Loucy (cell line): Measurements from ENCODE around the gene NFATC3.
A peak's percentile ranks its signal among the peaks of the same experiment; 100 is the strongest.

ENCODE experiments used
- H2AFZ ChIP-seq: fragments of 200-600 bp; sonication (generic); 2 replicates; pipeline ENCODE4 v1.6.0; 2016; ENCODE audit warnings: antibody characterized with exemption, mild to moderate bottlenecking, low read length, moderate library complexity
- H3F3A ChIP-seq: fragments of 200-600 bp; 2 replicates; pipeline ENCODE4 v1.6.0; 2016; ENCODE audit warnings: antibody characterized with exemption, low read depth, mild to moderate bottlenecking
- H3K27me3 ChIP-seq: fragments of 200-600 bp; sonication (generic); 2 replicates; pipeline ENCODE4 v1.6.1; 2014; ENCODE audit warnings: low read length, mild to moderate bottlenecking; ENCODE audit not compliant: insufficient read depth, poor library complexity, severe bottlenecking
- H3K36me3 ChIP-seq: fragments of 200-600 bp; sonication (generic); 2 replicates; pipeline ENCODE4 v1.6.1; 2016; ENCODE audit warnings: low read length; ENCODE audit not compliant: insufficient read depth
- H3K4me1 ChIP-seq: fragments of 200-600 bp; sonication (generic); 2 replicates; pipeline ENCODE4 v1.5.1; 2014; ENCODE audit warnings: low read length, mild to moderate bottlenecking; ENCODE audit not compliant: insufficient read depth, poor library complexity, severe bottlenecking
- H3K4me2 ChIP-seq: fragments of 200-600 bp; sonication (generic); 2 replicates; pipeline ENCODE4 v1.6.0; 2014; ENCODE audit warnings: antibody characterized with exemption, low read length, low read depth, mild to moderate bottlenecking; ENCODE audit not compliant: poor library complexity, severe bottlenecking
- H3K4me3 ChIP-seq: fragments of 200-600 bp; sonication (generic); 2 replicates; pipeline ENCODE4 v1.5.1; 2014; ENCODE audit warnings: low read length, mild to moderate bottlenecking, mixed read lengths; ENCODE audit not compliant: poor library complexity, severe bottlenecking
- H3K79me2 ChIP-seq: fragments of 200-600 bp; sonication (generic); 2 replicates; pipeline ENCODE4 v1.6.1; 2014; ENCODE audit warnings: low read length; ENCODE audit not compliant: insufficient read depth
- H3K9ac ChIP-seq: fragments of 200-600 bp; sonication (generic); 2 replicates; pipeline ENCODE4 v1.6.0; 2014; ENCODE audit warnings: mild to moderate bottlenecking, low read depth, low read length, moderate library complexity; ENCODE audit not compliant: poor library complexity, severe bottlenecking
- H3K9me2 ChIP-seq: fragments of 200-600 bp; sonication (generic); replicated peaks from 2 replicates; pipeline ENCODE4 v1.6.1; 2016; ENCODE audit warnings: low read depth, low read length, mixed read lengths
- H3K9me3 ChIP-seq: fragments of 200-600 bp; sonication (generic); 2 replicates; pipeline ENCODE4 v1.6.1; 2014; ENCODE audit warnings: mild to moderate bottlenecking, antibody characterized with exemption, low read length, low read depth; ENCODE audit not compliant: insufficient read depth
- H4K20me1 ChIP-seq: fragments of 200-600 bp; sonication (generic); 2 replicates; pipeline ENCODE4 v1.6.0; 2014; ENCODE audit warnings: antibody characterized with exemption, low read length, mild to moderate bottlenecking; ENCODE audit not compliant: insufficient read depth, poor library complexity, severe bottlenecking
- EZH2phosphoT487 ChIP-seq: fragments of 200-600 bp; IDR thresholded peaks from 2 replicates; pipeline ENCODE4 v1.6.1; 2018; ENCODE audit warnings: antibody characterized with exemption, mild to moderate bottlenecking, moderate library complexity, borderline replicate concordance
- TF ChIP-seq, protein P1 (sequence below): fragments of 200-600 bp; sonication (generic); conservative IDR thresholded peaks from 2 replicates; pipeline ENCODE4 v1.5.1; 2014; ENCODE audit warnings: mild to moderate bottlenecking, antibody characterized with exemption, low read length

The NFATC3 gene

GRCh38 chr16:68228652-68229051, 143.5 kb downstream of the NFATC3 start:
- peaks cover 24% of the 10 kb centered on the region for H4K20me1 ChIP-seq
- peaks cover 5% of the 10 kb centered on the region for H3K4me1 ChIP-seq
- H3F3A ChIP-seq: no peaks in the 10 kb centered on the region
- no peak overlapping the region for H2AFZ ChIP-seq
- 0 out of 2 replicates have a peak, but pooled peaks cover 2% of the 10 kb centered on the region for H3K79me2 ChIP-seq
- no peak overlapping the region for H3K4me2 ChIP-seq
- TF ChIP-seq EZH2phosphoT487: no peak
- TF ChIP-seq, protein P1, sequence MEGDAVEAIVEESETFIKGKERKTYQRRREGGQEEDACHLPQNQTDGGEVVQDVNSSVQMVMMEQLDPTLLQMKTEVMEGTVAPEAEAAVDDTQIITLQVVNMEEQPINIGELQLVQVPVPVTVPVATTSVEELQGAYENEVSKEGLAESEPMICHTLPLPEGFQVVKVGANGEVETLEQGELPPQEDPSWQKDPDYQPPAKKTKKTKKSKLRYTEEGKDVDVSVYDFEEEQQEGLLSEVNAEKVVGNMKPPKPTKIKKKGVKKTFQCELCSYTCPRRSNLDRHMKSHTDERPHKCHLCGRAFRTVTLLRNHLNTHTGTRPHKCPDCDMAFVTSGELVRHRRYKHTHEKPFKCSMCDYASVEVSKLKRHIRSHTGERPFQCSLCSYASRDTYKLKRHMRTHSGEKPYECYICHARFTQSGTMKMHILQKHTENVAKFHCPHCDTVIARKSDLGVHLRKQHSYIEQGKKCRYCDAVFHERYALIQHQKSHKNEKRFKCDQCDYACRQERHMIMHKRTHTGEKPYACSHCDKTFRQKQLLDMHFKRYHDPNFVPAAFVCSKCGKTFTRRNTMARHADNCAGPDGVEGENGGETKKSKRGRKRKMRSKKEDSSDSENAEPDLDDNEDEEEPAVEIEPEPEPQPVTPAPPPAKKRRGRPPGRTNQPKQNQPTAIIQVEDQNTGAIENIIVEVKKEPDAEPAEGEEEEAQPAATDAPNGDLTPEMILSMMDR: no peak
- H3K36me3 ChIP-seq: peaks cover 72% of the 10 kb centered on the region; the same call in 1 of the 2 replicates
- H3K4me3 ChIP-seq: no peak overlapping the region
- H3K27me3 ChIP-seq: no peaks in the 10 kb centered on the region
- no peak overlapping the region for H3K9ac ChIP-seq
- H3K9me2 ChIP-seq: no peaks in the 10 kb centered on the region
- no peaks in the 10 kb centered on the region for H3K9me3 ChIP-seq

DNA sequence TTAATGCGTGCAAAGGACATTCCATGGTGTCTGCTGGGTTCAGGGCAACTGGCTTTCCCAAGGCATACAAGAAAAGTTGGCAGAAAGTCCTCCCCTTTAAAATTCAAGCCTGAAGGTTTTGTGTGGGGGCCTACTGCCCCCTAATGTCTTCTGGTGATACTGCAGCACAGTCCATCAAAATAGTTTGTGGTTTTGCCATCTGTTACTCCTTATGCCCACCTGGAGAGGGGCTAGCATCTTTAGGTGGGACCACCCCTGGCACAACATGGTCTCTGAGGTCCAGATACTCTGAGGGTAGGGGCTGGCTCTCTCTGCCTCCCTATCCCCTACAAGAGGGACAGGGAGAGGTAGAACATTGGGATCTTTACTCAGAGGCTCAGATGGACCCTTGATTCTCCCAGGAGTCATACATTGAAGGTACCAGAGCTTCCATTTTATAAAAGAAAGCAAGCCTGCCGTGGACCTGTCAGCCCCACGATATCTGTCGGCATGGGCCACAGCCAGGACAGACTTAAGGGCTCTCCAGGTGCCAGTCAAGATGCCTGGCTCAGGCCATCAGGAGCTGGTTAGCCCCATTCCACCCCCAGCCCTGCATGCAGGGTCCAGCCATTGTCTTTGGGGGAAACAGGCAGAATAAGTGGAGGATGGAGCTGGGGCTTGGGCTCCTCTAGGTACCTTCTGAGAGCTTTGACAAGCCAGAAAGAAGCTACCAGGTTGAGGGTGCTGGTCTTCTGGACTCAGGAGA, 144.4 kb downstream of the NFATC3 start:
- H3K27me3 ChIP-seq: no peaks in the 10 kb centered on the region
- H3K9ac ChIP-seq: no peak overlapping the region
- H3F3A ChIP-seq: no peaks in the 10 kb centered on the region
- H3K9me3 ChIP-seq: no peaks in the 10 kb centered on the region
- H3K36me3 ChIP-seq: peaks cover 72% of the 10 kb centered on the region; the same call in 1 of the 2 replicates
- H4K20me1 ChIP-seq: peaks cover 24% of the 10 kb centered on the region
- H3K9me2 ChIP-seq: no peaks in the 10 kb centered on the region
- 0 out of 2 replicates have a peak, but pooled peaks cover 2% of the 10 kb centered on the region for H3K79me2 ChIP-seq
- no peak overlapping the region for H3K4me3 ChIP-seq
- TF ChIP-seq EZH2phosphoT487: no peak
- TF ChIP-seq, protein P1: peak; percentile 92
- no peak overlapping the region for H2AFZ ChIP-seq
- no peak overlapping the region for H3K4me2 ChIP-seq
- peaks cover 5% of the 10 kb centered on the region for H3K4me1 ChIP-seq

DNA sequence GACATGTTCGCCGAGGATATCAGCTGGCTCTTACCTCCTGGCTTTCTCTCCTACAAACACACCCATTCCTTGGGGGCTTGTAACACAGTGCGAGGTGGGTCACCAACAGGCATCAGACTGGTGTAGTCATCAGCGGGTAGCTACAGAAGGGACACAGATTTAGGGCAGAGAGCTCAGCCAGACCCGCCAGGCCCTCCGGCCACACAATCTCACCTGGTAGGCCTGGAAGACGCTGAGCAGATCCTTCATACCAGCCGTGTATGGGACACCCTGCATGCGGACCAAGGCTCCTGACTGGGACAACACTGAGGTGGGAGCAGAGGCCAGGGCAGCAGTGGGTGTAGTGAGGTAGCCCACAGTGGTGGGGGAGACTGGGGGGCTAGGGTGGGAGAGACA, 145.0 kb downstream of the NFATC3 start:
- no peak for TF ChIP-seq EZH2phosphoT487
- TF ChIP-seq, protein P1: no peak
- H3F3A ChIP-seq: no peaks in the 10 kb centered on the region
- no peaks in the 10 kb centered on the region for H3K9me2 ChIP-seq
- H3K9me3 ChIP-seq: no peaks in the 10 kb centered on the region
- no peak overlapping the region for H3K4me2 ChIP-seq
- H3K4me1 ChIP-seq: peaks cover 5% of the 10 kb centered on the region
- no peak overlapping the region for H3K9ac ChIP-seq
- H2AFZ ChIP-seq: no peak overlapping the region
- H4K20me1 ChIP-seq: peaks cover 24% of the 10 kb centered on the region
- H3K27me3 ChIP-seq: no peaks in the 10 kb centered on the region
- no peak overlapping the region for H3K4me3 ChIP-seq
- H3K79me2 ChIP-seq: 0 out of 2 replicates have a peak, but pooled peaks cover 2% of the 10 kb centered on the region
- peaks cover 68% of the 10 kb centered on the region; the same call in 1 of the 2 replicates for H3K36me3 ChIP-seq
